GM19395 (cell line): Measurements from ENCODE around the gene MDM1.

ENCODE experiments used
- ATAC-seq: cut with Tn5 transposase; IDR thresholded peaks from one replicate; pipeline ENCODE4 v1.9.1; 2021; ENCODE audit warnings: mild to moderate bottlenecking, moderate library complexity; ENCODE audit not compliant: unreplicated experiment

MDM1 gene

DNA sequence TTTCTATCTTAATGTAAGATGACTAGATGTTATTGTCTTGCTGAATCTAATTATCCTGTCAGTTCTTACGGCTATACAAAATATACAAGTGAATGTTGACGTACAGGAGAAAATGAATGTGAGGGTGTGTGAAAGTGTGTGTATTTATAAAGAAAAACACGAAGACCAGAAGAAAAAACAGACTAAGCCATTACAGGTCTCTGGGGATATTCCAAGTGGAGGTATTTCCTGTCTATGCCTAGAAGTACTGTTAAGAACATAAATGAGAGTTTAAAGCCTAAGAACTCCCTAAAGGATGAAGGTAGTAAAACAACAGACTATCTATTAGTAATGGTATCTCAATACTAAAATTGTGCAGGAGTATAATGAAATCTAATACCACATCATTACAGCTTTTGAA lies 7.6 kb downstream of the MDM1 start:
- ATAC-seq: no peak

DNA sequence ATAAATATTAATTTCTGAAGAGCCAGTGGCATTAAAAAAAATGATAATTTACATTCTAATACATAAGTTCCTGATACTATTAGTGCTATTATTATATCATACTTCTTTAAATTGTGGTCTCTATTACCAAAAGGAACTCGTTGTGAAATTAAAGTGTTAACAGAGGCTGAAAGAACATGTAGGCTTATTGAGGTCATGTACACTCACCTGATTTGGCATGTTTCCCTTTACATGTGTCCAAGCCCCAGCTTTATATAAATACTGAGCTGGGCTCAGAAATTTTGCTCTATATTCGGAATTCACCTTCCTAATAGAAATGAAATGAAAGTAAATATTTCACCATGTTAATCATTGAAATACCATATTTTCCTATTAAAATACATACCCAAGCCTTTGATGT lies 11.0 kb downstream of the MDM1 start:
- ATAC-seq: no peak

DNA sequence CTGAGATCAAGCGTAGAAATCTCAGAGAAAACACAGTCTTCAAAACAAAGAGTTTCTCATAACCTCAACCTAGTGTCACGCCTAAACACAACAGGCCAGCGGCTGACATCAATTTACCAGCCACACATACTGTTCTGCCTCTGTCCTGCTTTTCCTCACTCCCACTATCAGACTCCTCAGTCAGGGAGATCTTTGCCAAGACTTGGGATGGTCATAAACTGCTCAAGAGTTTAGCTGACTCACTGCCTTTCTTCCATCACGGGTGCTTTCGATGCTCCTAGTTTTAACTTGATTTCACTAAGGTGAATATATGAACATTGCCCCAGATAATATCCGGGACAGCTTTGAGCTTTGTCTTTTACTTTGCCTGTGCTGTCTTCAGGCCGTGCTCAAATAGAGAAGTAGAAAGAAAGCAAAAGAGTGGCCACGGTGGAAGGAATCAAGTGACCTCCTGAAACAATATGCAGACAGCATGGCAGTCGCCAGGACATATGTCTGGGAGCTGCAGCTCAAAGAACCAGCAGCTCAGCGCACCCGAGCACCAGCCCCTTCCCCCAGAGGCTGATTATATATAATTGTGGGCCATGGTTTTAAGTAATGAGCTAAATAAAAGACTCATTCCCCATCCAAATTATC lies 12.1 kb downstream of the MDM1 start:
- ATAC-seq: no peak

DNA sequence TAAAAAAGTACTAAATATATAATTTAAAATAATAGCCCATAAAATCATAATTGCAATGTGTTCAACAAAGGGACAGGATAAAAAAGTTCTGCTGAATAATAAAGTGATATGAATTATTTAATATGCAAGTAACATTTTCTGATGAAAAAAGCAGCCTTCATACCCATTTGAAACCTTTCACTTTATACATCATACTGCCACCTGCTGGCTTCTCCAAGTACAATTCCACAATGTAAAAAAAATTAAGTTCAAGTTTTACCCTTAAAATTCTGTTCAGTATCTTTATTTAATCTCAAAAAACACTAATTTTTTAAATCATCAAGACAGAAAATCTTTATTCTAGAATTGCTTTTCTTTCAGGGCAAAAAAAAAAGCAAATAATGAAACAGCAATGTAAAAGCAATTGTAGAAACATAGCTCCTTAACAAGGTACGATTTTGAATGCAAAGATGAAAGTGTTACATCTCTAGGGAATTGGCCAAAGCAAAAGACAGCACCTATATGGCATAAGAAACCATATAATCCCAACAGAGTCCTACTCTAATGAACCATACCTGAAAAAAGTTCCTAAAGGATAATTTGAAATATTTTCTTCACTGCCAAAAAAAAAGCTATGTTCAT lies 15.0 kb downstream of the MDM1 start:
- ATAC-seq: no peak

DNA sequence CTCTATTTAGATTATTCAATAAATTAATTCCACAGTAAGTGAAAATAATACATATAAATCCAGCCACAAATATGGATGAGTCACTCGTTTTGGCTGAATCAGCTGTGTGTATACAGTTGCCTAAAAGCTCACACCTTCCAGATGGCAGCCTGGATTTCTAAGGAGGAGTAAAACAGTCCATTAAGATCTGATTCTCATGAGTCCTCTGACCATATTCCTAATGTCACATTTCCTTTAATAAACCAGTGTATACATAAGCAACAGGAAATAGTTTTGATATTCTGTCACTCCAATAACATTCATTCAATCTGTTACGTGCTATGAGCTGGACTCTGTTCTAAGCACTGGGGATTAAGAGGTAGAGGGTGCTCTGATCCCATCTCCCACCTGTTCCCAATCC lies 21.8 kb downstream of the MDM1 start:
- ATAC-seq: no peak

DNA sequence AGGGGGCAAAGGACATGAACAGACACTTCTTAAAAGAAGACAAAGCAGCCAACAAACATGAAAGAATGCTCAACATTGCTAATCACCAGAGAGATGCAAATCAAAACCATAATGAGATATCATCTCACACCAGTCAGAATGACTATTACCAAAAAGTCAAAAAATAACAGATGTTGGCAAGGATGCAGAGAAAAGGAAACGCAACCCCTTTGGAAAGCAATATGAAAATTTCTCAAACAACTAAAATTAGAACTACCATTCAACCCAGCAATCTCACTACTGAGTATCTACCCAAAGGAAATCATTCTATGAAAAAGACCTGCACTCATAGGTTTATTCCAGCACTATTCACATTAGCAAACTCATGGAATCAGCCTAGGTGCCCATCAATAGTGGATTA lies 25.6 kb downstream of the MDM1 start:
- ATAC-seq: peak; percentile 55

DNA sequence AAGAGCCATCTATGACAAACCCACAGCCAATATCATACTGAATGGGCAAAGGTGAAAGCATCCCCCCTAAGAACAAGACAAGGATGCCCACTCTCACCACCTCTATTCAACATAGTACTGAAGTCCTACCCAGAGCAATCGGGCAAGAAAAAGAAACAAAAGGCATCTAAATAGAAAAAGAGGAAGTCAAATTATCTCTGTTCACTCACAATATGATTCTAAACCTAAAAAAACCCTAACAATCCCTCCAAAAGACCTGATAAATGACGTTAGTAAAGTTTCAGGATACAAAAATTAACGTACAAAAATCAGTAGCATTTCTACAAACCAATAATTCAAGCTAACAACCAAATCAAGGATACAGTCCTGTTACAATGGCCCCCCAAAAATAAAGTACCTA lies 26.9 kb downstream of the MDM1 start:
- peak; percentile 60 for ATAC-seq

DNA sequence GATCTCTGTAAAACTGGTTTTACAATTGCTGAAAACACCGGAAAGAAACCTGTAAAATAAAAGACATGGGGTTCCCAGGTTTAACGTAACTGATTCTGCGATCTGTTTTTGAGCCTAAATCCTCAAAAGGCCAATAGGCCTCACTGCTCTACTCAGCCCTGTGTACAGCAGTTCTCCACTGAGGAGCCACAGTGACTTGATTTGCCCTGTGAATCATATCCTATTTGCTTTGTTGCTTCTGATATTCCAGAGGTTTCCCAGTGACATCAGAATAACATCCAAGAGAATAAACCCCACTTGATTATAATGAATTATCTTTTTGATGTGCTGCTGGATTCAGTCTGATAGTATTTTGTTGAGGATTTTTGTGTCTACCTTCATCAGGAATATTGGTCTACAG lies 27.5 kb downstream of the MDM1 start:
- ATAC-seq: no peak

DNA sequence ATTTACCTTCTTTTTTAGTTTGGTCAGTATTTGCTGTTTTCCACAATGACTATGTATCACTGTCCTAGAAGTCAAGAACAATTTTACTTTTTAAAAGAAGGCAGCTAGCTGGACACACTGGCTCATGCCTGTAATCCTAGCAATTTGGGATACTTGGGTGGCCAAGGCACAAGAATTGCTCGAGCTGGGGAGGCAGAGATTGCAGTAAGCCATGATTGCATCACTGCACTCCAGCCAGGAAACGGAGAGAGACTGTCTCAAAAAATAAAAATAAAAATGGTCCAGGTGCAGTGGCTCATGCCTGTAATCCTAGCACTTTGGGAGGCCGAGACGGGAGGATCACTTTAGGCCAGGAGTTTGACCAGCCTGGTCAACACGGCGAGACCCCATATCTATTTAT lies 28.3 kb downstream of the MDM1 start:
- ATAC-seq: no peak

DNA sequence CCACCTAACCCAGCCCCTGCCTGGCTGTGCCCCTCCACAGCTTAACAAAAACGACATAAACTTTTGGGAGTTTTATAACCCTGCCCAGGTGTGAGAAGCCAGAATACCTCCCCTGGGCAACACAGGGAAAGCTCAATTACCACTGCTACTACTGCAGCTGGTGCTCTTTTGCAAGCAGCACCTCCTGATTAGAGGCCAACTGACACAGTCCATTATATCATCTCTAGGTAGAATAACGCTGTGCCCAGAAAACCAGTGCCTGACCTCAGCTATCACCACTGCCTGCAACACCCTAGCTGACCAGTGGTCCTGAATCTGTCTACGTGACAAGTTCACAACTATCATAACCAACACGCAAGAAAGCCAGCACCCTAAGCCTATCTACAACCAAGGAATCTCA lies 34.2 kb downstream of the MDM1 start:
- ATAC-seq: no peak

DNA sequence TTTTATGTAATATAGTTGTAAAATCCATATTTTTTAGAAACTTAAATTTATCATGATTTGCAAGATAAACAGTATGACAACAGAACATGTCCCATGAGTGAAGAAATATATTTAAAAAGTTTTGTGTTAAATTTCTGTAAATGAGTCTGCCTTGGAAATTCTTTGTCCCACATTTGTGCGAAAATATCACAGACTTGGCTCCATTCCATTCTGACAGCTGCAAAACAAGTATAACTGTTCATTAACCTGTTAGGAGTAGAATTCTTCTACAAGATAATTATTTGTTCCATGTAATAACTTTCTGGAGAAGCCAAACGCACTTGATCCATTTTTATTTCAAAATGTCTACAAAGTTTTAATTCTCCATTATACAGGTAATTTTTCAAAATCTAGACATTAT lies 37.9 kb downstream of the MDM1 start:
- no peak for ATAC-seq

DNA sequence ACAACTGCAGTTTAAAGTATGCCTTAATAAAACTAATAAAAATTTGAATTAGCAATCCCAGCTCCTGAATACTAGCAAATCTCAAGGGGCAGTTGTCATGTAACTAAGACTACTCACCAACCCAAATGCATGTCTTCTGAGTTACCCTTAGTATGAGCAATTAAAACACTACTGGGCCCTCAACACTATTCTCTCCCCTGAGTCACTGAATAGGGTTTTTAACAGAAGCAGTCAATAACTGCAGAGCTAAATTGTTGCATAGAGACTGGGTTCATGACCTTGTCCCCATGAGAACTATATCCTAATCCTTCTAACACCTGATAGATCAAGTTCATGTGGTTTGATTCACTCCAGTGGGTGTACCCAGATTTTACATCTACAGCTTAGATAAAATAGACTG lies 38.8 kb downstream of the MDM1 start:
- no peak for ATAC-seq

DNA sequence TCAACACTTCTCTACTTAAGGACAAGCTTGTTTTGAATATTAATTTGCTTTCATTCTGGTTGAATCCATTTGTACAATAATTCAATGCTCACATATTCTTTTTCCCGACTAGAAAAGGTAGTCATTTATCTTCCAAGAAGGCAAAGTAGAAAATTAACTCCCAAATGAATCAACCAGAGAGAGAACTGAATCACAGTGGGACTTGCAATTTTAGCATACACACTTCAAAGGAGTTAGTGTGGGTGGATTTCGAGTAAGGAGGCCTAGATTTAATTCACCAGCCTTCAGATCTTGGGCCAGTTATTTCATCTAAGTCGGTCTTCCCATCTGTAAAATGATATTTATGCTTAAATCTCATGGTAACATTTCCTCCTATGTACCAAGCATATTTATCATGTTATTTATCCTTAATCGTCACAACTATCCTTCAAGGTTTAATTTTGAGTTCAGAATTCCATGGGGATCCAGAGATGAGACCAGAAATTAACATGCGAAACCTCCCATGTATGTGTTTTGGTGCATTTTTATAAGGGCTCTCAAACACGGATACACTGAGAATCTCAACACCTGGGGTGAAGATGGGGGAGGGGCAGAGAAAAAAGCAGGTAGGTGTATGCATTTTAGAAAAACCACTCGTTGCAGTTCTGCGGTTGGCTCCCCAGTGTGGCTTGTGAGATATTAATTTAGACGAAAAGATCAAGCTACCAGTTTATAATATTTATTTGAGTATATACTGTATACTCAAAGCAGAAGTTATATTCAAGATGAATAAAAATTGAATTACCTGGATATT lies 39.8 kb downstream of the MDM1 start:
- ATAC-seq: no peak

DNA sequence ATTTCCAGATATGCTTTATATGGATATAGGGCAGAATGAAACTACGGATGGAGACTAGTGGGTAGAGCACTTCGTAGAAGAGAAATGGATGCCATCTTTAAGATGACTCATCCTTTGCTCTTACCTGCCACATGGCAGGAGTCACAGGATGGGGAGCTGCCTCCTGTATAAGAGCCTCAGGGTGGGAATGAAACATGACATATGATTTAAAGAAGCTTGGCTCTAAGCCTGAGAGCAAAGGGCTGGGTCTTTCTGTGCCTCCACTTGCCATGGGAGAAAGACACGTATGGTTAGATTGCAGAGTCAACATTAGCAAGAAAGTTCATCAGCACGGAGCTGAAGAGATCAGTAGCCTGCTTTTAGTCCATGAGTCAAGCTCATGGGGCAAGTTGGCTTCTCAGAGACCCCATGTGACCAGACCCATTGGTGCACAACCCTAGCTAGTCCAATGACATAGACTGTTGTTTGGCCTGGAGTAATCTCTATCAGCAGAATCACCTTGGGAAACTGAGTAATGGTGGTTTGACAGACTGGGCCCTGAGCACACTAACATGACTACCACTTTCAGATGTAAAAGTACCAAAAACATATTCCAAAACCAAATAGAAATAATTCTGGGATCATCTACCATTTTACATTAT lies 40.6 kb downstream of the MDM1 start:
- no peak for ATAC-seq

DNA sequence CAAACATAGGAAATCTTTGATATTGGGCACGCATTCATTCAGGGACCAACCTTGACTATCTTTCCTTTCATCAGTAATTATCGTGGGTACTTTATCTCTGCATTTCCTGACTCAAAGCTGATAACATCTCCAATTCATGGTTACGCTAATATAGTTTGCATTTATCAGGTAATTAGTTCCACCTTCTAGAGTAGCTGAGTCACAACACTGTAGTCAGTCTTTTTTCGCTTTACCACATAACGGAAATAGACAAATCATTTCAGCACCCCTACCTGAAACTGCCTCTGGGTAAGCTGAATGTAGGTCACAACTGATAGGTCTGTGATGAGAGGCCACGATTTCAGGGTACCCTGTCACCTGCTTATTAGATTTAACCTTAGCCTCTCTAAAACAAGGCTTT lies 42.0 kb downstream of the MDM1 start:
- ATAC-seq: peak; percentile 100

DNA sequence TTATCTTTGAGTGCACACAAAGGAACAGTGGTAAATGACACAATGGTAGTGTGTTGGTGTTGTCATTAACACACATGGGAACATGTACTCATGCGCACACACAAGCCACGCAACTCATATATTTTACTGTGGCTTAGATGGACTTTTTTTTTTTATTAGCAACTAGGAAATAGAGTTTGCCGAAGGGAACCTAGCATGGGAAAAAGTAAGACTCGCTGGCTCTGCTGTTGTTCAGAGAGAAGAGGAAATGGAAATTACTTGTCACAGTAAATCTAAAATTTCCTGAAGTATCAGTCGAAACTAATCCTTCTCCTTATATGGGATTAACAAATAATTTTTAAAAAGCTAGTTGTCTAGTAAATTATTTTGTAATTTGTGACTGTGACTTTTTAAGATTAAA lies 45.1 kb downstream of the MDM1 start:
- ATAC-seq: no peak

DNA sequence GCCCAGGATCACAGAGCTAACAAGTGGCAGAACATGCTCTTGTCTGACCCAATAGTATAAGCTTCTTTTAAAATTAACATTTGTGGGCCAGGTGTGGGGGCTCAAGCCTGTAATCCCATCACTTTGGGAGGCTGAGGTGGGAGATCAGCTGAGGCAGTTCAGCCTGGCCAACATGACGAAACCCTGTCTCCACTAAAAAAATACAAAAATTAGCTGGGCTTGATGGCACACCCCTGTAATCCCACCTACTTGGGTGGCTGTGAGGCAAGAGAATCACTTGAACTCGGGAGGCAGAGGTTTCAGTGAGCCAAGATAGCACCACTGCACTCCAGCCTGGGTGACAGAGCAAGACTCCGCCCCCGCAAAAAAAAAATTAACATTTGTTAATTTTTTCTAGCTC lies 45.8 kb downstream of the MDM1 start:
- no peak for ATAC-seq

DNA sequence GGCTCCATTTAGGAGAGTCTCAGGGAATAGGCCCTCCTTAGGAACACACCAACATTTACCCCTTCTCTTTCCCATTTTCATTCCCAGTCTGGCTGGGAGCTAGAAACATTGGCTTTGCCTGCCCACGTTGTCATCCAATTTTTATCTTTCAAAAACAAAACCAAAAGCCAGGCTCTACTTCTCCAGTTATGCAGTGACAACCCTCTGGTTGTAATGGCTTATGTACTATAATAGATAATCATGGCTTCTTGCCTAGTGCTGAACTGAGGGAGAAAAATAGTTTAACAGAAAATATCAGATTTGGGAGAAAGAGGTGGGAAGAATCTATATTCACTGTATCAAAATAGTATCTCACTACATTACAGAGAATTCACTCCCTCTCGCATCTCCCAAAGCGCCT lies 46.6 kb downstream of the MDM1 start:
- ATAC-seq: no peak

DNA sequence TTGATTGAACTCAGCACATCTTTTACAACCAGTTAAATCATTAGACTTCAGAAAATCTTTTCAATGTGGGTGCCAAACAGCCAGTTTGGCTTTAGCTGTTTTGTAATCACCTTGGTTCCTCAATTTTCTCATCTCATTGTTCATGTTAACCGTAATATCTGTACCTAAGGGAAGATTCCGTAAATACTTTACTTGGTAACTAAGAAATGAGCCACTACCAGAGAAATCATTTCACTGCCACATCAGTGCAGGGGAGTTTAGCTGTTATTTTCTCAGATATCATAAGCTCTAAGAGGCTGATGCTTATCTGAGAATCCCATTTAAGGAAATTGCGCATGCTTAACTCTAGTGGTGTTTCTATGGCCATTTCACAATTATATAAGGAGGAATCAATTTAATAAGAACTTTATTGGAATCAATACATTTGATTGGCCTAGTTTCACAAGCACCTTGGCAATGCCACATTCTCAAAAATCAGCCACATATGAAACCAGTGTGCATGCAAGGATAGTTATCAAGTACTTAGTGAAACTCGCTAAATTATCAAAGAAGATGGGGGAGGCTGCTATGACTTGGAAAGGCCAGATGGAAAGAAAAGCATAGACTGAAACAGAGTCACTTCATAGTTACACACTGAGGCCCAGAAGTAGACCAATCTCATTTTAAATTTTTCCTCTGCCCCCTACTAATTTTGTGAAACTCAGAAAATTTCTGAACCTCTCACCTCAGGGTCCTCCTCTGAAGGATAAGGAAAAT lies 50.7 kb downstream of the MDM1 start:
- ATAC-seq: no peak

DNA sequence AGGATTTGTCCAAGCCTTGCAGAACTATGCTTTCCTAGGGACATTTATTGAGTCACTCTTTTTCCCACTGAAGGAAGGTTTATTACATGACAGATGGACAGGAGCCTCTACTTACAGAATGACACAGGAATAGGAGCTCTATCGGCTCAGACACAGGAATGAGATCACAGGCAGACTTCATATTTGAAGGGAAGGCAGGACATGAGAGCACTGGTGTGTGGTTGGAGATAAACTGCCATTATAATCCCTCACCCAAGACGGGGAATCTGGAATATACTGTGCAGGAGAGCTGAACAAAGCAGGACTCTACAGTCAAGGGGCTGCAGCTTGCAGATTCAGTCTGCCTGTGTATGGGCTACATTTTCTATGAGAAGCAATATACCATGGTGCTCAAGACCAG lies 51.9 kb downstream of the MDM1 start:
- no peak for ATAC-seq
